ENCODE results near the gene LIN7C. TPM values are rescaled to one million over a fixed set of nuclear protein-coding genes. Genes with fewer than 3 reads are reported as not detected.

The LIN7C gene
- total RNA-seq, 4 donors from 2014 or later: 61.8 to 72.8 (median 66.3) TPM

- Histone ChIP-seq H3K4me1 (peaks cover 9 to 26% of the 10 kb centered on the region in 2 donors), H3K27me3 (no peaks in the 10 kb centered on the region), H3K36me3 (no peaks in the 10 kb centered on the region), H3K27ac (no peak overlapping the region), H3K9me3 (no peaks in the 10 kb centered on the region), H3K4me3 (replicated peaks in 1 of 3) (no peak overlapping the region)
- intact Hi-C loops (cut with DNase I): no loop called here
- WGBS, 2 donors: 89 to 93% methylated on average over 6 of the region's 6 CpGs
- no peak for DNase-seq
- no peak for TF ChIP-seq CTCF (IDR thresholded peaks at IDR 0.05)
- no peak for TF ChIP-seq POLR2A (IDR thresholded peaks at IDR 0.05)
Observed at GRCh38 chr11:27459191-27459590, 47.4 kb downstream of the LIN7C start.

GRCh38 chr11:27458182-27458581 lies 48.4 kb downstream of the LIN7C start:
- WGBS, 2 donors: 97 to 99% methylated on average over 2 of the region's 2 CpGs
- DNase-seq: no peak
- Histone ChIP-seq H3K9me3 (no peaks in the 10 kb centered on the region), H3K27me3 (no peaks in the 10 kb centered on the region), H3K4me1 (peaks cover 0 to 15% of the 10 kb centered on the region in 2 donors), H3K4me3 (replicated peaks in 1 of 3) (no peak overlapping the region), H3K36me3 (no peaks in the 10 kb centered on the region), H3K27ac (no peak overlapping the region)
- intact Hi-C loops (cut with DNase I): no loop called here
- TF ChIP-seq POLR2A (IDR thresholded peaks at IDR 0.05): no peak
- TF ChIP-seq CTCF (IDR thresholded peaks at IDR 0.05): no peak

DNA sequence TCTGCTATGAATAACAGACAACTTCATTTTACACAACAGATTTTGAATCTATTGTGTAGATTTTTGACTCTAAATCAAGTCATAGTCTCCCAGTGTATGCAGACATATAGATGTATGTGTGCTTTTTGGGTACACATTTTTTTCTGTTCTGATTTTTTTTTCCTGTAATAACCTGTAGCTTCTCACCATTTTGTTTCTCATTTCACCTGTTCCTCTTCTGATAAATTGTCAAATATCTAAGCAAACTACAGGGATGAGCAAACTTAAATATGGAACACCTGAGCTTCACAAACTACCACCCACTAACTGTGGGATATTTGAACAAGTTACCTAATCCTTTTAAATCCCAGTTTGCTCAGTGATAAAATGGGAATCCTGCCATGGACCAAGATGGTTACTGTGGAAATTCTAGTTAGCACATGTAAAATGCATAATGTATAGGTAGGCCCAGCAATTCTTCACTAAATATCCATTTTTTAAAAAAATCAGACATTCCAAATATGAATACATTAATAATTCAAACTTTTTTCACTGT lies 49.7 kb downstream of the LIN7C start:
- TF ChIP-seq CTCF (IDR thresholded peaks at IDR 0.05) (no peak), POLR2A (IDR thresholded peaks at IDR 0.05) (no peak)
- Histone ChIP-seq H3K4me3 (replicated peaks in 1 of 3) (no peak overlapping the region), H3K36me3 (no peaks in the 10 kb centered on the region), H3K9me3 (no peaks in the 10 kb centered on the region), H3K27ac (no peak overlapping the region), H3K4me1 (peaks cover 2 to 17% of the 10 kb centered on the region in 2 donors), H3K27me3 (no peaks in the 10 kb centered on the region)
- intact Hi-C loops (cut with DNase I): no loop called here
- DNase-seq: no peak

DNA sequence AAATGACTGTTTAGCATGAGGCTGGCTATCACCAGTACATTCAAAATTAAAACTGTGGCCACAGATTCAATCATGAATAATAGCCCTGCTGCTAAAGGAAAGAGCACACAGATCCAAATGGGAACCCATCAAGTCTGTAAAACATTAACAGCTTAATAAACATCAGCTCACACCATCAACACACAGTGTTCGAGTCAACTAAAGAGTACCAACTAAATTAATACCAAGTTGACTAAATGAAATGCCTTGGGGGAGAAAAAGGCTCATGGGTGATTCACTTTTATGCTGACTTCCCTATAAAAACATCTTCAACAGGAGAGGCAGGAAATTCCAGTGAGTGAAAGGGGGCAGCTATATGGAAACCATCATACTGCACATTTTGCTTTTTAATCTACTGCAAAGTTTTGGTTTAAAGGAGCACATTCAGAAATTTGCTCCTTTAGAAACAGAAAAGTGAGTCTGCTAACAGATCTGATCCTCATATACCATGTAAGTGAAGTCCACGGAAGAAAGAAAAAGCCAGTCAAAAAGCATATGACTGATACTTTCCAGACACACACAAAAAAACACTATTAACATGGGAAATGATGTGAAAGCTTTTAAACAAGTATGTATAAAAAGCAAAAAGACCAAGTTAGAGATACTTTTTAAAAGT lies 50.3 kb downstream of the LIN7C start:
- H3K4me3 ChIP-seq (replicated peaks in 1 of 3): no peak overlapping the region
- no peak overlapping the region for H3K27ac ChIP-seq
- H3K9me3 ChIP-seq: no peaks in the 10 kb centered on the region
- DNase-seq: no peak
- no peaks in the 10 kb centered on the region for H3K36me3 ChIP-seq
- TF ChIP-seq CTCF (IDR thresholded peaks at IDR 0.05): no peak
- no peak for TF ChIP-seq POLR2A (IDR thresholded peaks at IDR 0.05)
- intact Hi-C loops (cut with DNase I): no loop called here
- peaks cover 8 to 23% of the 10 kb centered on the region in 2 donors for H3K4me1 ChIP-seq
- 56 to 64% methylated on average over 2 of the region's 2 CpGs for WGBS, 2 donors
- H3K27me3 ChIP-seq: no peaks in the 10 kb centered on the region

GRCh38 chr11:27455667-27456066 lies 50.9 kb downstream of the LIN7C start:
- Histone ChIP-seq H3K36me3 (no peaks in the 10 kb centered on the region), H3K4me1 (peaks cover 11 to 23% of the 10 kb centered on the region in 2 donors), H3K27ac (no peak overlapping the region), H3K9me3 (no peaks in the 10 kb centered on the region), H3K4me3 (replicated peaks in 1 of 3) (no peak overlapping the region), H3K27me3 (no peaks in the 10 kb centered on the region)
- TF ChIP-seq POLR2A (IDR thresholded peaks at IDR 0.05) (no peak), CTCF (IDR thresholded peaks at IDR 0.05) (no peak)
- DNase-seq: no peak
- WGBS, 2 donors: 96% methylated on average over 4 of the region's 4 CpGs
- intact Hi-C loops (cut with DNase I): no loop called here
